ENCODE data around the gene HRCT1. TPM values are rescaled to one million over a fixed set of nuclear protein-coding genes. Genes with fewer than 3 reads are reported as not detected.

The HRCT1 gene
- polyA plus RNA-seq, 1 donor from 2014 or later = not detected

DNA sequence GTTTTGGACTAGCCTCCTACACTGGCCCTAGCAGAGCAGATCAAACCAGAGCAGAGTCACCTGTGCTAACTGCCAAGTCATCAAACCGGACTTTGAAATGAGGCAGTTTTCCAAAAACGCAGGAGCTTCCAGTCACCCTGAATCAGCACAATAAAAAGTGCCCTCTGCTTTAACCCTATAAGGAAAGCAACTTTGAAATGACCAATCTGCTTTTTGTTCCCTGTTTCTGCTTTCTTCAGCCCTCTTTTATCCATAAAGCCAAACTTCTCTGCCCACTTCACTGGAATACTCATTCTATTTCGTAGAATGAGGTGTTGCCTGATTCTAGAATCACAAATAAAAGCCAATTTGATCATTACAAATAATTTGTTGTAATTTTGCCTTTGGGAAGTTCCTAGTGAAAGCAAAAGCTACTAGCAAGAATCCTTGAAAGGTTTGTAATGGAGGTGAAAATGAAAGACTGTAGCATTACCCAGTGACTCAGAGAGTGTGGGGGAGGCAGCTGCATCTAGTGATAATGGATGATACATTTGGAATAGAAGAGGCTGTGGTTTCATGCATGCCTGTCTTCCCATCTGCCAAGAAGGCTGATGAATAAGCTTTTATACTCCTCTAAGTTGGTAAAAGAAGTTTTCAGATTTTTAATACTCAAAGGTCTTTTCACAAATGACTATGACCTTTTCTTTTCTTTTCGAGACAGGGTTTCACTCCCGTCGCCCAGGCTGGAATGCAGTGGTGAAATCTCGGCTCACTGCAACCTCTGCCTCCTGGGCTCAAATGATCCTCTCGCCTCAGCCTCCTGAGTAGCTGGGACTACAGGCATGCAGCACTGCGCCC, 18.1 kb downstream of the HRCT1 start:
- Histone ChIP-seq H3K36me3 (ENCODE audit: insufficient read depth, low read length) (no peaks in the 10 kb centered on the region), H3K9me2 (ENCODE audit: insufficient read depth, low read length) (no peaks in the 10 kb centered on the region), H4K20me1 (ENCODE audit: insufficient read depth) (no peaks in the 10 kb centered on the region), H3K79me2 (replicated peaks; ENCODE audit: insufficient read depth, low read length) (no peaks in the 10 kb centered on the region), H3K4me2 (ENCODE audit: low read length) (no peak overlapping the region), H3K27ac (ENCODE audit: low read length) (no peak overlapping the region), H3F3A (ENCODE audit: insufficient read depth, low read length, poor library complexity, severe bottlenecking) (no peaks in the 10 kb centered on the region), H3K4me3 (ENCODE audit: low read length) (no peak overlapping the region), H3K9me3 (ENCODE audit: low read length) (no peaks in the 10 kb centered on the region), H2AFZ (ENCODE audit: low read depth, low read length) (no peak overlapping the region), H3K27me3 (ENCODE audit: insufficient read depth, low read depth, low read length) (no peaks in the 10 kb centered on the region), H3K9ac (ENCODE audit: low read length) (no peak overlapping the region)
- TF ChIP-seq MXI1 (conservative IDR thresholded peaks at IDR 0.05; ENCODE audit: poor library complexity, severe bottlenecking) (no peak), EP300 (conservative IDR thresholded peaks at IDR 0.05; ENCODE audit: poor library complexity, severe bottlenecking) (no peak), EZH2 (IDR thresholded peaks at IDR 0.05; ENCODE audit: borderline replicate concordance, insufficient read depth, low read length, poor library complexity, severe bottlenecking) (no peak), SMC3 (conservative IDR thresholded peaks at IDR 0.05; ENCODE audit: poor library complexity) (no peak), RAD21 (conservative IDR thresholded peaks at IDR 0.05) (no peak), TAF1 (IDR thresholded peaks at IDR 0.05; ENCODE audit: low read depth) (no peak), POLR2AphosphoS5 (IDR thresholded peaks at IDR 0.05) (no peak)
- TF ChIP-seq, protein P1, sequence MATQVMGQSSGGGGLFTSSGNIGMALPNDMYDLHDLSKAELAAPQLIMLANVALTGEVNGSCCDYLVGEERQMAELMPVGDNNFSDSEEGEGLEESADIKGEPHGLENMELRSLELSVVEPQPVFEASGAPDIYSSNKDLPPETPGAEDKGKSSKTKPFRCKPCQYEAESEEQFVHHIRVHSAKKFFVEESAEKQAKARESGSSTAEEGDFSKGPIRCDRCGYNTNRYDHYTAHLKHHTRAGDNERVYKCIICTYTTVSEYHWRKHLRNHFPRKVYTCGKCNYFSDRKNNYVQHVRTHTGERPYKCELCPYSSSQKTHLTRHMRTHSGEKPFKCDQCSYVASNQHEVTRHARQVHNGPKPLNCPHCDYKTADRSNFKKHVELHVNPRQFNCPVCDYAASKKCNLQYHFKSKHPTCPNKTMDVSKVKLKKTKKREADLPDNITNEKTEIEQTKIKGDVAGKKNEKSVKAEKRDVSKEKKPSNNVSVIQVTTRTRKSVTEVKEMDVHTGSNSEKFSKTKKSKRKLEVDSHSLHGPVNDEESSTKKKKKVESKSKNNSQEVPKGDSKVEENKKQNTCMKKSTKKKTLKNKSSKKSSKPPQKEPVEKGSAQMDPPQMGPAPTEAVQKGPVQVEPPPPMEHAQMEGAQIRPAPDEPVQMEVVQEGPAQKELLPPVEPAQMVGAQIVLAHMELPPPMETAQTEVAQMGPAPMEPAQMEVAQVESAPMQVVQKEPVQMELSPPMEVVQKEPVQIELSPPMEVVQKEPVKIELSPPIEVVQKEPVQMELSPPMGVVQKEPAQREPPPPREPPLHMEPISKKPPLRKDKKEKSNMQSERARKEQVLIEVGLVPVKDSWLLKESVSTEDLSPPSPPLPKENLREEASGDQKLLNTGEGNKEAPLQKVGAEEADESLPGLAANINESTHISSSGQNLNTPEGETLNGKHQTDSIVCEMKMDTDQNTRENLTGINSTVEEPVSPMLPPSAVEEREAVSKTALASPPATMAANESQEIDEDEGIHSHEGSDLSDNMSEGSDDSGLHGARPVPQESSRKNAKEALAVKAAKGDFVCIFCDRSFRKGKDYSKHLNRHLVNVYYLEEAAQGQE (IDR thresholded peaks at IDR 0.05; ENCODE audit: borderline replicate concordance) = no peak
- TF ChIP-seq, protein P2, sequence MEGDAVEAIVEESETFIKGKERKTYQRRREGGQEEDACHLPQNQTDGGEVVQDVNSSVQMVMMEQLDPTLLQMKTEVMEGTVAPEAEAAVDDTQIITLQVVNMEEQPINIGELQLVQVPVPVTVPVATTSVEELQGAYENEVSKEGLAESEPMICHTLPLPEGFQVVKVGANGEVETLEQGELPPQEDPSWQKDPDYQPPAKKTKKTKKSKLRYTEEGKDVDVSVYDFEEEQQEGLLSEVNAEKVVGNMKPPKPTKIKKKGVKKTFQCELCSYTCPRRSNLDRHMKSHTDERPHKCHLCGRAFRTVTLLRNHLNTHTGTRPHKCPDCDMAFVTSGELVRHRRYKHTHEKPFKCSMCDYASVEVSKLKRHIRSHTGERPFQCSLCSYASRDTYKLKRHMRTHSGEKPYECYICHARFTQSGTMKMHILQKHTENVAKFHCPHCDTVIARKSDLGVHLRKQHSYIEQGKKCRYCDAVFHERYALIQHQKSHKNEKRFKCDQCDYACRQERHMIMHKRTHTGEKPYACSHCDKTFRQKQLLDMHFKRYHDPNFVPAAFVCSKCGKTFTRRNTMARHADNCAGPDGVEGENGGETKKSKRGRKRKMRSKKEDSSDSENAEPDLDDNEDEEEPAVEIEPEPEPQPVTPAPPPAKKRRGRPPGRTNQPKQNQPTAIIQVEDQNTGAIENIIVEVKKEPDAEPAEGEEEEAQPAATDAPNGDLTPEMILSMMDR (IDR thresholded peaks at IDR 0.05; ENCODE audit: poor library complexity, severe bottlenecking) = no peak

DNA sequence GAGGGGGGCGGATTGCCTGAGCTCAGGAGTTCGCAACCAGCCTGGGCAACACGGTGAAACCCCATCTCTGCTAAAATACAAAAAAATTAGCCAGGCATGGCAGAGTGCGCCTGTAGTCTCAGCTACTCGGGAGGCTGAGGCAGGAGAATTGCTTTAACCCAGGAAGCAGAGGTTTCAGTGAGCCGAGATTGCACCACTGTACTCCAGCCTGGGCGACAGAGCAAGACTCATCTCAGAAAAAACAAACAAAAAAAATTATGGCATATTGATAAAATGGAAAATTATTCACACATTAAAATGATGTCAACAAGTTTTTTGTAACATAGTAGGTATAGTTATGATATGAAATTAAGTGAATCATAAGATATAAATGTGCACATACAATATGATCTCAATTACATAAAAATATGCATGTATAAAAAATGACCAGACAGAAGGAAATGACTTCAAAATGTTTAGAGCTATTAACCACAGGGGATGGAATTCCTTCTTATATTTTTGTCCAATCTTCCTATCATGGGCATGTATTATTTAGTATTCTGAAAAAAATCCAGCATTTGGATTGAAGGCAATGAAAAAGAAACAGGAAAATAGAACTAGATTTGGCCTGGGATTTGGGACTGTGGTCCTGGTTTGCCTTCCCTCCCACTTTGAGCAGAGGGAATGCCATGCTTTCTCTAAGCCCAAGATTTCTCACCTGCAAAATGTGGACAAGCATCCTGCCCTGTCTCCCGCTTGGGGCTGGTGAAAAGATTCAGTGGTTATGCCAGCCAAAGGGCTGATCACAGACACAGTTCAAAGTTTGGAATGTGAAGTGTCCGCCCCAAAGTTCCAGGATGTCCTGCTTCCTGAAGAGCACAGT, 22.8 kb downstream of the HRCT1 start:
- Histone ChIP-seq H3K36me3 (ENCODE audit: insufficient read depth, low read length) (no peaks in the 10 kb centered on the region), H4K20me1 (ENCODE audit: insufficient read depth) (no peaks in the 10 kb centered on the region), H3K4me2 (ENCODE audit: low read length) (no peak overlapping the region), H3K9me2 (ENCODE audit: insufficient read depth, low read length) (no peaks in the 10 kb centered on the region), H3F3A (ENCODE audit: insufficient read depth, low read length, poor library complexity, severe bottlenecking) (no peaks in the 10 kb centered on the region), H2AFZ (ENCODE audit: low read depth, low read length) (no peak overlapping the region), H3K27ac (ENCODE audit: low read length) (no peak overlapping the region), H3K9me3 (ENCODE audit: low read length) (no peaks in the 10 kb centered on the region), H3K79me2 (replicated peaks; ENCODE audit: insufficient read depth, low read length) (no peaks in the 10 kb centered on the region), H3K9ac (ENCODE audit: low read length) (no peak overlapping the region), H3K4me3 (ENCODE audit: low read length) (no peak overlapping the region), H3K27me3 (ENCODE audit: insufficient read depth, low read depth, low read length) (no peaks in the 10 kb centered on the region)
- TF ChIP-seq EZH2 (IDR thresholded peaks at IDR 0.05; ENCODE audit: borderline replicate concordance, insufficient read depth, low read length, poor library complexity, severe bottlenecking) (no peak), TAF1 (IDR thresholded peaks at IDR 0.05; ENCODE audit: low read depth) (no peak), SMC3 (conservative IDR thresholded peaks at IDR 0.05; ENCODE audit: poor library complexity) (no peak), MXI1 (conservative IDR thresholded peaks at IDR 0.05; ENCODE audit: poor library complexity, severe bottlenecking) (no peak), POLR2AphosphoS5 (IDR thresholded peaks at IDR 0.05) (no peak), RAD21 (conservative IDR thresholded peaks at IDR 0.05) (no peak), EP300 (conservative IDR thresholded peaks at IDR 0.05; ENCODE audit: poor library complexity, severe bottlenecking) (no peak)
- TF ChIP-seq, protein P1 (IDR thresholded peaks at IDR 0.05; ENCODE audit: borderline replicate concordance) = no peak
- TF ChIP-seq, protein P2 (IDR thresholded peaks at IDR 0.05; ENCODE audit: poor library complexity, severe bottlenecking) = no peak
